HAP-1 (cell line): ENCODE measurements around the gene ARHGAP35.
A peak's percentile ranks its signal among the peaks of the same experiment; 100 is the strongest.
"Not testable (repeated sequence)": the region's sequence is repeated elsewhere in the genome, so short reads cannot be mapped to it uniquely, and the experiment has no call there.

Experiments used
- DNase-seq, 2 experiments: peaks; one replicate each; pipeline ENCODE4 v3.0.0-alpha.2; 2016 to 2020; ENCODE audit warnings: low spot score in 2 of 2
- H3K27me3 ChIP-seq: fragments of 250-450 bp; sonication (Bioruptor Pico); 2 replicates; pipeline ENCODE4 v1.5.1; 2020; ENCODE audit warnings: low read depth, mild to moderate bottlenecking, moderate library complexity
- H3K36me3 ChIP-seq: fragments of 250-450 bp; sonication (Bioruptor Pico); replicated peaks from 2 replicates; pipeline ENCODE4 v1.5.1; 2020; ENCODE audit warnings: mild to moderate bottlenecking
- H3K4me1 ChIP-seq: fragments of 250-450 bp; sonication (Bioruptor Pico); 2 replicates; pipeline ENCODE4 v1.5.1; 2020; ENCODE audit warnings: mild to moderate bottlenecking
- H3K4me3 ChIP-seq: fragments of 250-450 bp; sonication (Bioruptor Pico); 2 replicates; pipeline ENCODE4 v1.5.1; 2020; ENCODE audit warnings: mild to moderate bottlenecking, moderate library complexity
- H3K9me3 ChIP-seq: fragments of 250-450 bp; sonication (Bioruptor Pico); 2 replicates; pipeline ENCODE4 v1.5.1; 2020; ENCODE audit warnings: mild to moderate bottlenecking, moderate library complexity
- in situ Hi-C: fragments of 300-500 bp; cut with MboI; formaldehyde crosslinking; loops from 3 replicates; pipeline ENCODE4 v1.14.3; 2020; ENCODE audit warnings: low sequenced_read_pairs, inconsistent platforms, mixed read lengths

The ARHGAP35 gene

DNA sequence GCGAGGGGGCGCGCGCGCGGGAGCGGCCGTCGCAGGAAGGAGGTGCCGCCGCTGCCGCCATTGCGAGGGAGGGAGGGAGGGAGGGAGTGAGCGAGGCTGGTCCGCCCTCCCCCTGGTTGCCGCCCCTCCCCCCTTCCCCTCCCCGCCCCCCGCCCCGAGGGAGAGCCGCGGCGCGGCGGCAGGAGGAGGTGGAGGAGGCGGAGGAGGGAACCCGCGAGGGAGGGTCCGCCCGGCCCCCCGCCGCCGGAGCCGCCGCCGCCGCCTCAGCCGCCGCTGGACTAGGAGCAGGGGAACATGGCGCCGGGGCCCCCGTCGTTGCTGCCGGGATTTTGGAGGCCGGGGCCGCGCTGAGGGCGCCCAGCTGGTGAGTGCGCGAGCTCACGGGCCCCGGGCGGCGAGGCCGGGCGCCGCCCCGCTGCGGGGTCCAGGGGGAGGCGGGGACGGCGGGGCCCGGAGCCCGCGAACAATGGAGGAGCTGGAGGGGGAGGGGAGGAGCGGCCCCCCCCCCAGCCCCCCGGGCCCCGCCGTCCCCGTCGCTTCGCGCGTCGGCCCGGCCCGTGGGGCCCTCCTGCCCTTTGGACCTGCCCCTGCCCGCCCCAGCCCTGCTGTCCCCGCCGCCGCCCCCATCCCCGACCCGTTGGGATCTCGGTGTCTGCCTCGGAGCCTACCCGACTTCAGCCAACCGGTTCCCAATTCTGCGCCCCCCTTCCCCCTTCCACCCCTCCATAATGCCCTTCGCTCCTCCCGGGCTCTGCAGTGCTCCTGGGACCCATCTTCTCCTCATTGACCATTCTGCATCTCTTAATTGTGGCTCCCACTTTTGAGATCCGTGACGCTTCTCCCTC is at the start of gene ARHGAP35:
Gene ARHGAP35, plus strand, starts transcription at position 152 of the 845 bp plus-strand sequence. CDS start 57,679 bp downstream, outside the sequence.
- DNase-seq: peak; percentile 46 to 77
- Histone ChIP-seq H3K4me1 (peaks cover 25% of the 10 kb centered on the region), H3K9me3 (no peaks in the 10 kb centered on the region), H3K4me3 (peak within 1 kb of the TSS; percentile 65), H3K27me3 (no peaks in the 10 kb centered on the region), H3K36me3 (peaks cover 6% of the 10 kb centered on the region; the same call in 1 of the 2 replicates)
- in situ Hi-C loops: loop anchor here (5.0 kb wide), 2 partner anchors 61 to 131 kb away; no protein-coding TSS in a partner anchor

DNA sequence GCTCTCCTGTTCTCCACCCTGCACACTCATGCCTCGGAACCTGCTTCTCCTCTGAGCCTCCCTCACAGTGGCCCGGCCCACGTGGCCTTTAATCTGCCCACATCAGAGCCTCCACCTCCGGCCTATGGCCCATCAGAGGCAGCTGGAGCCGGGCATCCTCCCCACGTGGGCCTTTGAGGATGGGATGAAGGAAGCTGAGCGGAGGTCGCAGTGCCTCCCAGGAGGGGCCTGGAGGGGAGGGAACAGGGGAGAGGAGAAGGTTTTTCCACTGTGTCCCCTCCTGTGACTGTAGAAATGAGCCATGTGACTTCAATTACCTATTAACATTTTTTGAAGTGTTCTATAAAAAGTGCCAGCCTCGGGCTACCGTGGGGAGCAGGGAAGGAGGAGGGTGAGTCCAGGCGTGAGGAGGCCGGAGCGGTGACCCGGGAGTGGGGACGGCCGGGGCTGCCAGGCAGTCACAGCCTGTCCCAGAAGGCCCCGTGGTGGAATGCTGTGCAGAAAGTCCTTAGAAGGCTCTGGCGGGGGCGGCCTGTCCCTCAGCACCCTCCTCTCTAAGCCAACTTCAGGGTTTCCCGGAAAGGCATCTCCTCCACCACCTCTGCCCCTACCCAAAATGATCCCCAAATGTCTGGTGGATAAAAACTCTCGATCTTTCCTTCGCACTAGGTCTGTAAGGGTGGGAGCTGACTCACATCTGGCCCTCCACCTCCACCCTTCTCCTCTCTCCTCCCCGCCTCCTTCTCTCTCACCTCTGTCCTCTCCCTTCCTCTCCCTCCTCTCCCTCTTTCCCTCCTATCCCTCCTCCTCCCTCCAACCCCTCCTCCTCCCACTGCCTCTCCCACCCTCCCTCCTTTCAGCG is 47.6 kb upstream of the ARHGAP35 start:
- no peak for DNase-seq
- in situ Hi-C loops: no loop called here

DNA sequence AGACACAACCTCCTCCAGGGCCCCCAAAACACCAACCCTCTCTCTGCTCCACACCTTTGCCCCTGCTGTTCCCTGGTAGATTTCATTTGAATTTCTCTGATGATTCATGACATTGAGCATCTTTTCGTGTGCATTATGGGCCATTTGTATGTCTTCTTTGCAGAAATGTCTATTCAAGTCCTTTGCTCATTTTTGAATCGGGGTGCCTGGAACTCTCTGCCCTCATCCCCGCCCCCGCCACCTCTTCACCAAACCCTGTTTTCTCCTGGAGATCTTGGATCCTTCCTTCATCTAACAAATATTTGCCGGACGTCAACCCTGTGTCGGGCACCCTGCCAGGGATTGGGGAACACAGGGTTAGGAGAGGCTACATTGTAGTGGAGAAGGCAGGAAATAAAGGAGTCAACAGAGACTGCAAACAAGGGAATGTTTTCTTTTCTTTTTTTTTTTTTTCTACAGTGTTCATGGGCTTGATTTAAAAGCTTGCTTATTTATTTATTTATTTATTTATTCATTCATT is 46.9 kb upstream of the ARHGAP35 start:
- in situ Hi-C loops: no loop called here
- no peaks in the 10 kb centered on the region for H3K27me3 ChIP-seq
- no peaks in the 10 kb centered on the region for H3K4me1 ChIP-seq
- H3K4me3 ChIP-seq: no peak overlapping the region
- H3K36me3 ChIP-seq: no peaks in the 10 kb centered on the region
- no peaks in the 10 kb centered on the region for H3K9me3 ChIP-seq
- DNase-seq: no peak

More for the DNA sequence above, 47.6 kb upstream of the ARHGAP35 start:
- Histone ChIP-seq H3K36me3 (no peaks in the 10 kb centered on the region), H3K9me3 (no peaks in the 10 kb centered on the region), H3K4me3 (no peak overlapping the region), H3K27me3 (no peaks in the 10 kb centered on the region), H3K4me1 (no peaks in the 10 kb centered on the region)

DNA sequence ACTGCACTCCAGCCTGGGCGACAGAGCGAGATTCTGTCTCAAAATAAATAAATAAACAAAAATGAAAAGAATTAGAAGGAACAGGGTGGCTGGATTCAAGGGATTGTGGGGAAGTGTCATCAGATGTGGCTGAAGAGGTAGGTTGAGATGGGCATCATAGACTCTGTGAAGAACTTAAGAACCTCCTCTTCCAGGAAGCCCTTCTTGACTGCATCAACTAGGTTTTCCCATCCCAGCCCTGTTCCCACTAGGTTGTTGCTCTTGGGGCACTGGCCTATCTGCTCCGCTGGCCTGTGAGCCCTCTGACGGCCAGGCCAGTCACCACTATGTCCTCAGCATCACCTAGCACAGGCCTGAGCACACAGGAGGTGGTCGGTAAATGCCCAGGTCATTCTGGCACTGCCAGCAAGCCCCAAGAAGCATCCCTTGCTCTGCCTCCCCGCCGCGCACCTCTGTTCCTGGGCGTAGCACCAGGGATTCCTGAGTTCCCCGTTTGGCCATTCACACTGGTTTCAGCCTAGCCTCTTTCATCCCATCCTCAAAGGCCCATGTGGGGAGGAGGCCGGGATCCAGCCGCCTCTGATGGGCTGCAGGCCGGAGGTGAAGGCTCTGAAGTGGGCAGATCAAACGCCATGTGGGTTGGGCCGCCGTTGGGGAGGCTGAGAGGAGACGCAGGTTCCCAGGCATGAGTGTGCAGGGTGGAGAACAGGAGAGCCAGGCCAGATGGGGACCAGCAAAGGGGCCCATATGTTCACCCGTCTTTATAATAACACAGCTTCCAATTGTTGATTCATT is 44.8 kb upstream of the ARHGAP35 start:
- DNase-seq: no peak
- Histone ChIP-seq H3K9me3 (no peaks in the 10 kb centered on the region), H3K4me1 (no peaks in the 10 kb centered on the region), H3K27me3 (no peaks in the 10 kb centered on the region), H3K4me3 (no peak overlapping the region), H3K36me3 (no peaks in the 10 kb centered on the region)
- in situ Hi-C loops: no loop called here

DNA sequence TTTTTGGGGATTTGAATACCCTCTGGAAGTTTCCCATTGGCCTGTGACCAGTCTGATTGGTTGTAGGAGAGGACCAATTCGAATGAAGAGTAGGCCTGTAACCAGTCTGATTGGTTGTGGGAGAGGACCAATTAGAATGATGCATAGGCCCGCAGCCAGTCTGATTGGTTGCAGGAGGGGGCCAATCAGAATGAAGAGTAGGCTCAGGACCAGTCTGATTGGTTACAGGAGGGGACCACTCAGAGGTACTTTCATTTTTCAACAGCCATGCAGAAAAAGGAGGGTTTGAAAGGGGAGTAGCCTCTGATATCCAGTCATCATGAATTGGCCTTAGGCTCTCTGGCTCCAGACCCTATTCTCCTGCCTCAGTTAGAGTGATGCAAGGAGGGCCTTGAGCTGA is 42.0 kb upstream of the ARHGAP35 start:
- in situ Hi-C loops: no loop called here
- Histone ChIP-seq H3K36me3 (no peaks in the 10 kb centered on the region), H3K9me3 (no peaks in the 10 kb centered on the region), H3K4me1 (no peaks in the 10 kb centered on the region), H3K4me3 (no peak overlapping the region), H3K27me3 (no peaks in the 10 kb centered on the region)
- DNase-seq: peak in 1 of 2 experiments; percentile 52

DNA sequence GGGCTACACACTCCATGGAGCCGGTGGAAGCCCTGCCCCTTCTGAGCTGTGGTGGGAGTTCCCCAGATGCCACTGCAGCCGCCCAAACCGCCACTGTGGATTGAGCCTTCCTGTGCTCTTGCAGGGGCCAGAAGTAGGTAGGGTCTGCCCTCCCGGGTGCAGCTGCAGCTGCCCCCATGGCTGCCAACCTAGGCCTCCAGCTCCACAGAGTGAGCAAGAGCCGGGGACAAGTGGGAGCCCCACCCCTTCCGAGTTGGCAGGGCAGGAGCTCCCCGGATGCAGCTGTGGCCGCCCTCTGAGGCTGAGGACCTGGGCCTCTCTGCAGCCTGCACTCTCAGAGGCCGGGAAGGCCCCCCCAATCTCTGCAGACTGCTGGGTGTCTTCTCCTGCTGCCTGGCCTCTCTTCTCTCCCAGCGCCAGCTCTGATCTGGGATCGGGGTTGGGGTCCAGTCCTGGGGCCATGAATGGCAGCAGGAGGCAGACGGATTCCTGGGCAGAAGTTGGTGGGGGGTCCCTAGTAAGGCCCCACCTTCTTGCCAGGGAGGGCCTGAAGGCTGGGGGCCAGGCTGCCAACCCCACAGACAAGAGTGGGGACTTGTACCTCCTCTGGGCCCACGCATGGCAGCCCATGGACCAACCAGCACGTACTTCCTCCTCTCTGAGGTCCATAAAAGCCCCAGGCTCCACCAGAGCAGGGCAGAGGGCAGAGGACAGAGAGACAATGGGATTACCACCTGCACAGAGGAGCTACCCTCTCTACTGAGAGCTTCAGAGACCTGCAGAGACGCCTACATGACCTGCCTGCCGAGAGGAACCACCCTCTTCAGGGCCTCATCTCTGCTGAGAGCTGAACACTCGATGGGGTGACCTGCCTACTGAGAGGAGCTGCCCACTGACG is 39.0 kb upstream of the ARHGAP35 start:
- in situ Hi-C loops: no loop called here
- H3K4me3 ChIP-seq: no peak overlapping the region
- no peaks in the 10 kb centered on the region for H3K36me3 ChIP-seq
- DNase-seq: no peak
- H3K9me3 ChIP-seq: no peaks in the 10 kb centered on the region
- no peaks in the 10 kb centered on the region for H3K4me1 ChIP-seq
- H3K27me3 ChIP-seq: no peaks in the 10 kb centered on the region

DNA sequence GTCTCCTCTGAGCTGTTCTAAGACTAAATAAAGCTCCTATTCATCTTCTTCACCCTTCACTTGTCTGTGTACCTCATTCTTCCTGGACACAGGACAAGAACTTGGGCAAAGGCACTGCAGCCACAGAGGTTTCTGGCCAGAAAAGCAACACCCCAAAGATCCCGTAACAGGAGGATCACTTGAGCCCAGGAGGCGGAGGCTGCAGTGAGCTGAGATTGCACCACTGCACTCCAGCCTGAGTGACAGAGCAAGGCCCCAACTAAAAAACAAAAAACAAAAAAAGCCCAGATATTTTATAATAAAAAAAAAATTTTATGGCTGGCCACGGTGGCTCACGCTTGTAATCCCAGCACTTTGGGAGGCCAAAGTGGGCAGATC is 38.4 kb upstream of the ARHGAP35 start:
- H3K4me3 ChIP-seq, DNase-seq, H3K4me1 ChIP-seq, H3K27me3 ChIP-seq, H3K36me3 ChIP-seq, in situ Hi-C loops, H3K9me3 ChIP-seq: not testable (repeated sequence)

DNA sequence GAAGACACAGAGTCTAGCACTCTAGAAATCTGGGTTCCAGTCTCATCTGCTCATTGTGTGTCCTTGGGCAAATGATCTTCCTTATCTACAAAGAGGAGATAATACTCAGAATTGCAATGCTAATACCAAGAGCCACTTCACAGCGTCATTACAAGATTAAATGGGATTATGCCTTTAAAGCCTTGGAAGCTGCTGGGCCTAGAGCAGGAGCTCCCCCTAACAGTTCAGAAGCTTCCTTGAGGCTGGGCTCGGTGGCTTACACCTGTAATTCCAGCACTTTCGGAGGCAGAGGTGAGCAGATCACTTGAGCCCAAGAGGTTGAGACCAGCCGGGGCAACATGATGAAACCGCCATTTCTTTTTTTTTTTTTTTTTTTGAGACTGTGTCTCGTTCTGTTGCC is 37.7 kb upstream of the ARHGAP35 start:
- H3K4me3 ChIP-seq: no peak overlapping the region
- H3K27me3 ChIP-seq: no peaks in the 10 kb centered on the region
- no peaks in the 10 kb centered on the region for H3K4me1 ChIP-seq
- in situ Hi-C loops: no loop called here
- peak; percentile 25 to 34 for DNase-seq
- H3K36me3 ChIP-seq: no peaks in the 10 kb centered on the region
- no peaks in the 10 kb centered on the region for H3K9me3 ChIP-seq

DNA sequence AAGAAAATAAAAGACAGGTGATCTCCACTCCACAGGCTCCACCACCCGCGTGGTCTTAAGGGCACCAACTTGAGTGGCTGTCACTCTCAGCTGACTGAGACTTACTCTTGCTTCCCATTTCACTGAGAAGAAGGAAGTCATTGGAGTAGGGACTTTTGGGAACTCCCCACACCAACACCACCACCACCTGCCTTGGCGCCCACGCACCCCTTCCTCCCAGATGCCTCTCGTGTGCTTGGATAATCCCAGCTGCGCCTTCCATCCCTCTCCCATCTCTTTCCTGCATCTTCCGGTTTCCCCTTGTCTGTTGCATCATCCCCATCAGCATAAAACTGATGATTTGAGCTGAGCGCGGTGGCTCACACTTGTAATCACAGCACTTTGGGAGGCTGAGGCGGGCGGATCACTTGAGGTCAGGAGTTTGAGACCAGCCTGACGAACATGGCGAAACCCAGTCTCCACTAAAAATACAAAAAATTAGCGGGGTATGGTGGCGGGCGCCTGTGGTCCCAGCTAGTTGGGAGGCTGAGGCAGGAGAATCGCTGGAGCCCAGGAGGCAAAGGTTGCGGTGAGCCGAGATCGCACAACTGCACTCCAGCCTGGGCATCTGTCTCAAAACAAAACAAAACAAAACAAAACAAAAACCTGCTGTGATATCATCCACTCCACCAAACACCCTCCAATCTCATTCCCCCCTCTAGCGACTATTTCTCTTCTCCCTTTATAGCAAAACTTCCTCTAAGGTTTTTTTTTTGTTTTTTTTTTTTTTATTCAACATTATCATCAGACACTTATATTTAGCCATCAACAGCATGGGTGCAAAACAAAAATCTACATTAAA is 35.7 kb upstream of the ARHGAP35 start:
- in situ Hi-C loops: no loop called here
- Histone ChIP-seq H3K9me3 (no peaks in the 10 kb centered on the region), H3K4me3 (no peak overlapping the region), H3K27me3 (no peaks in the 10 kb centered on the region), H3K4me1 (no peaks in the 10 kb centered on the region), H3K36me3 (no peaks in the 10 kb centered on the region)
- no peak for DNase-seq

DNA sequence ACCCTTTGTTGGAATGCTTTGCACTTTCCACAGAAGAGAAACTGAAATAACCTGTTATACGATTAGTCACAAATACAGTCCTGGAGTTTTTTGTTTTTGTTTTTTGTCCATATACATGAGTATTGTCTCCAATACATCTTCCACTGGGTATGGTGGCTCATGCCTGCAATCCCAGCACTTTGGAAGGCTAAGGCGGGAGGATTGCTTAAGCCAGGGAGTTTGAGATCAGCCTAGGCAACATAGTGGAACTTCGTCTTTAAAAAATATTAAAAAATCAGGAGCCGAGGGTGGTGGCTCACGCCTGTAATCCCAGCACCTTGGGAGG is 35.1 kb upstream of the ARHGAP35 start:
- H3K9me3 ChIP-seq: no peaks in the 10 kb centered on the region
- in situ Hi-C loops: no loop called here
- H3K27me3 ChIP-seq: no peaks in the 10 kb centered on the region
- no peaks in the 10 kb centered on the region for H3K4me1 ChIP-seq
- H3K4me3 ChIP-seq: no peak overlapping the region
- no peaks in the 10 kb centered on the region for H3K36me3 ChIP-seq
- no peak for DNase-seq

DNA sequence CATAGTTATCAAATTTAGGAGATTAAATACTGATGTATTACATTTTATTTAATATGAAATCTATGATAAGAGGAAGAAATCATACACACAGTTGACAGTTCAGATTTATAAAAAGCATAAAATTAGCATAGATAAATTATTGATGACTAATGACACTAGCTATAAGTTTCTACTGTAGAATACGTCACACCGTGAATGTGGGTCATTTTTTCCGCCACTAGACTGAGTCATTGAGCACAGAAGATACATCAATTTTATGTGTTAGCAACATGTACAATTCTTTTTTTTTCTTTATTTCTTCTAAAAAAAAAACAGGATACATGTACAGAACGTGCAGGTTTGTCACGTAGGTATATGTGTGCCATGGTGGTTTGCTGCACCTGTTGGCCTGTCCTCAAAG is 32.3 kb upstream of the ARHGAP35 start:
- in situ Hi-C loops: no loop called here
- Histone ChIP-seq H3K4me1 (no peaks in the 10 kb centered on the region), H3K4me3 (no peak overlapping the region), H3K9me3 (no peaks in the 10 kb centered on the region), H3K36me3 (no peaks in the 10 kb centered on the region), H3K27me3 (no peaks in the 10 kb centered on the region)
- DNase-seq: no peak

DNA sequence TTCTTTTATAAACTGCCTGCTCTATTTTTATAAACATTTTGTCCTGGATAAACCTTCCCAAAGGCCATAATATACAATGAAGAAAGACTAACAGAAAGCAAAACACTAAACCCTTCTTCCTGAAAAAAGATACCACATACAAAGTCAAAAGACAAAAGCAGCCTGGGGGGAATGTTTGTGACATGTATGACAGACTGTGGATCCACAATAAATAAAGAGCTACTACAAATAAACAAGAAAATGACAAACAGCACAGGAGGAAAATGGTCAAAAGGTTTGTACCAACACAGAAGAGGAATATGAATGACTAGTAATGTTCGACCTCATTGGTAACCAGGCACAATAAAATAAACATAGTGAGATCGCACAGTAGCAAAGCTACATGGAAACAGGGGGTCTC is 29.9 kb upstream of the ARHGAP35 start:
- H3K36me3 ChIP-seq: no peaks in the 10 kb centered on the region
- no peak for DNase-seq
- H3K4me3 ChIP-seq: no peak overlapping the region
- H3K9me3 ChIP-seq: no peaks in the 10 kb centered on the region
- no peaks in the 10 kb centered on the region for H3K4me1 ChIP-seq
- in situ Hi-C loops: no loop called here
- no peaks in the 10 kb centered on the region for H3K27me3 ChIP-seq
